HepG2 (cell line): ENCODE results near the gene HOXC12. TPM values are rescaled to one million over a fixed set of nuclear protein-coding genes. Genes with fewer than 3 reads are reported as not detected.
A peak's percentile ranks its signal among the peaks of the same experiment; 100 is the strongest.

ENCODE experiments used
- FOXA1 ChIP-seq, 2 experiments: fragments of 450-650 bp in 1 of 2; sonication (generic) in 1 of 2; formaldehyde crosslinking in 1 of 2; IDR thresholded peaks; 2 replicates each; pipeline versions ENCODE4 v1.4.0 to v1.6.1; 2016 to 2020; ENCODE audit warnings: missing genetic modification reagents in 1 of 2
- FOXA3 ChIP-seq: IDR thresholded peaks from 2 replicates; pipeline ENCODE4 v1.6.1; 2016; ENCODE audit warnings: missing genetic modification reagents, missing compliant biosample characterization
- polyA plus RNA-seq, 8 experiments: library from polyadenylated mRNA; depleted of rRNA in 3 of 8; stranded (reverse) in 7 of 8; unstranded in 1 of 8; fragments of >200 nt; fragmentation: Illumina TruSeq in 4 of 8; extraction: Trizol in 4 of 8; gene quantifications; 2 replicates each; pipeline versions ENCODE4 v1.2.1 to v1.2.3, GENCODE V29; 2011 to 2016; ENCODE audit warnings: low read depth in 4 of 8, missing spikeins in 1 of 8, mixed read lengths in 1 of 8; ENCODE audit not compliant: insufficient read depth in 1 of 8
- total RNA-seq, 5 experiments: library from RNA; depleted of rRNA; stranded (reverse); fragments of >200 nt; fragmentation: Illumina TruSeq; extraction: Trizol; gene quantifications; 2 replicates each; pipeline ENCODE4 v1.2.3, GENCODE V29; 2016; ENCODE audit warnings: low read depth in 1 of 5
- TF ChIP-seq, protein P1 (sequence below): IDR thresholded peaks from 2 replicates; pipeline ENCODE4 v1.4.0; 2020; ENCODE audit warnings: mild to moderate bottlenecking, missing genetic modification reagents
- TF ChIP-seq, protein P2 (sequence below): sonication (generic); formaldehyde crosslinking; IDR thresholded peaks from 2 replicates; pipeline ENCODE4 v1.9.0; 2021; ENCODE audit warnings: missing genetic modification reagents, borderline replicate concordance
- TF ChIP-seq, protein P3 (sequence below): sonication (generic); formaldehyde crosslinking; IDR thresholded peaks from 2 replicates; pipeline ENCODE4 v1.5.1; 2020; ENCODE audit warnings: missing genetic modification reagents, mild to moderate bottlenecking, borderline replicate concordance

Gene HOXC12
- total and polyA plus RNA-seq, 2 of the 13 experiments (the other 11 are each of a cell fraction or from before 2014, with no cell fraction given) = not detected

DNA sequence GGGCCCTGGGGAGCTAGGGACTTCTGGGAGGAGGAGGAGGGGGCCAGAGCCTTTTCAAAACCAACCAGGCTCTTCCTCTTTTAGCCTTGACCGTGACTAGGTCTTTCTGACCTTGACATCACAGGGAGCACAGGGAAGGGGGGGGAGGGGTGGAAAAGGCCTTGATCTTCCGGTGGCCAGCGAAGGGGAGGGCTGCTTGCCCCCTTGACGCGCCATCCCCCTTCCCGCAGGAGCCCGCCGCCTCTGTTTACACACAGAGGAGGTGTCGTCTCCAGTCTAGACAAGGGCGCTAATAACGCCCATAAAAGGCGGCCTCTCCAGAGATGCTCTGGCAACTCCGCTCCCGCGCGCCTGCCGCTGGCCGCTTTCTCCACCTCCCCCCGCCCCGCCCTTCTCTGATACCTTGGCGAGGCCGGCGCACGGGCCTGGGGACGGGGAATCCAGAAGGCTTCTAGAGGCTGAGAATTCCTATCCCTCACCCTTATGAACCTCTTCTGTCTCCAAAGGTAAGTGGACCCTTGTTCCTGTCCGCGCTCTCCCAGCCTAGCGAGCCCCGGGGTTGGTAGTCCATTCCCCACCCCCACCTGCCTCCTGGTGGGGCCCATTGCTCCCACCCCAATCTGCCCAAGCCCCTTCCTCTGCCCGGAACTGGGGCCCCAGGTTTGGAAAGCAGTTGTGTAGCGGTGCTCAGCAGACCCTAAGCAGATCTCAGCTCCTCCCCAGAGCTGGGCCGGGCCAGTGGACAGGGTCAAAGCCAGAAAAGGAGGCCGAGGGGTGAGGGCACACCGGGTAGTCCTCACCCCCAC, 4.9 kb upstream of the HOXC12 start (continued):
- TF ChIP-seq, protein P1, sequence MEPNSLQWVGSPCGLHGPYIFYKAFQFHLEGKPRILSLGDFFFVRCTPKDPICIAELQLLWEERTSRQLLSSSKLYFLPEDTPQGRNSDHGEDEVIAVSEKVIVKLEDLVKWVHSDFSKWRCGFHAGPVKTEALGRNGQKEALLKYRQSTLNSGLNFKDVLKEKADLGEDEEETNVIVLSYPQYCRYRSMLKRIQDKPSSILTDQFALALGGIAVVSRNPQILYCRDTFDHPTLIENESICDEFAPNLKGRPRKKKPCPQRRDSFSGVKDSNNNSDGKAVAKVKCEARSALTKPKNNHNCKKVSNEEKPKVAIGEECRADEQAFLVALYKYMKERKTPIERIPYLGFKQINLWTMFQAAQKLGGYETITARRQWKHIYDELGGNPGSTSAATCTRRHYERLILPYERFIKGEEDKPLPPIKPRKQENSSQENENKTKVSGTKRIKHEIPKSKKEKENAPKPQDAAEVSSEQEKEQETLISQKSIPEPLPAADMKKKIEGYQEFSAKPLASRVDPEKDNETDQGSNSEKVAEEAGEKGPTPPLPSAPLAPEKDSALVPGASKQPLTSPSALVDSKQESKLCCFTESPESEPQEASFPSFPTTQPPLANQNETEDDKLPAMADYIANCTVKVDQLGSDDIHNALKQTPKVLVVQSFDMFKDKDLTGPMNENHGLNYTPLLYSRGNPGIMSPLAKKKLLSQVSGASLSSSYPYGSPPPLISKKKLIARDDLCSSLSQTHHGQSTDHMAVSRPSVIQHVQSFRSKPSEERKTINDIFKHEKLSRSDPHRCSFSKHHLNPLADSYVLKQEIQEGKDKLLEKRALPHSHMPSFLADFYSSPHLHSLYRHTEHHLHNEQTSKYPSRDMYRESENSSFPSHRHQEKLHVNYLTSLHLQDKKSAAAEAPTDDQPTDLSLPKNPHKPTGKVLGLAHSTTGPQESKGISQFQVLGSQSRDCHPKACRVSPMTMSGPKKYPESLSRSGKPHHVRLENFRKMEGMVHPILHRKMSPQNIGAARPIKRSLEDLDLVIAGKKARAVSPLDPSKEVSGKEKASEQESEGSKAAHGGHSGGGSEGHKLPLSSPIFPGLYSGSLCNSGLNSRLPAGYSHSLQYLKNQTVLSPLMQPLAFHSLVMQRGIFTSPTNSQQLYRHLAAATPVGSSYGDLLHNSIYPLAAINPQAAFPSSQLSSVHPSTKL (CRISPR knock-in tag) = peak; percentile 33
- TF ChIP-seq FOXA3 (CRISPR knock-in tag) (0 out of 2 replicates have a peak, but pooled peaks have one; percentile 26), FOXA1 (IDR thresholded peaks at IDR 0.05) (no peak), FOXA1 (CRISPR knock-in tag; IDR thresholded peaks at IDR 0.05) (peak; percentile 57)
- TF ChIP-seq, protein P2, sequence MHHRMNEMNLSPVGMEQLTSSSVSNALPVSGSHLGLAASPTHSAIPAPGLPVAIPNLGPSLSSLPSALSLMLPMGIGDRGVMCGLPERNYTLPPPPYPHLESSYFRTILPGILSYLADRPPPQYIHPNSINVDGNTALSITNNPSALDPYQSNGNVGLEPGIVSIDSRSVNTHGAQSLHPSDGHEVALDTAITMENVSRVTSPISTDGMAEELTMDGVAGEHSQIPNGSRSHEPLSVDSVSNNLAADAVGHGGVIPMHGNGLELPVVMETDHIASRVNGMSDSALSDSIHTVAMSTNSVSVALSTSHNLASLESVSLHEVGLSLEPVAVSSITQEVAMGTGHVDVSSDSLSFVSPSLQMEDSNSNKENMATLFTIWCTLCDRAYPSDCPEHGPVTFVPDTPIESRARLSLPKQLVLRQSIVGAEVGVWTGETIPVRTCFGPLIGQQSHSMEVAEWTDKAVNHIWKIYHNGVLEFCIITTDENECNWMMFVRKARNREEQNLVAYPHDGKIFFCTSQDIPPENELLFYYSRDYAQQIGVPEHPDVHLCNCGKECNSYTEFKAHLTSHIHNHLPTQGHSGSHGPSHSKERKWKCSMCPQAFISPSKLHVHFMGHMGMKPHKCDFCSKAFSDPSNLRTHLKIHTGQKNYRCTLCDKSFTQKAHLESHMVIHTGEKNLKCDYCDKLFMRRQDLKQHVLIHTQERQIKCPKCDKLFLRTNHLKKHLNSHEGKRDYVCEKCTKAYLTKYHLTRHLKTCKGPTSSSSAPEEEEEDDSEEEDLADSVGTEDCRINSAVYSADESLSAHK (CRISPR knock-in tag) = no peak
- TF ChIP-seq, protein P3, sequence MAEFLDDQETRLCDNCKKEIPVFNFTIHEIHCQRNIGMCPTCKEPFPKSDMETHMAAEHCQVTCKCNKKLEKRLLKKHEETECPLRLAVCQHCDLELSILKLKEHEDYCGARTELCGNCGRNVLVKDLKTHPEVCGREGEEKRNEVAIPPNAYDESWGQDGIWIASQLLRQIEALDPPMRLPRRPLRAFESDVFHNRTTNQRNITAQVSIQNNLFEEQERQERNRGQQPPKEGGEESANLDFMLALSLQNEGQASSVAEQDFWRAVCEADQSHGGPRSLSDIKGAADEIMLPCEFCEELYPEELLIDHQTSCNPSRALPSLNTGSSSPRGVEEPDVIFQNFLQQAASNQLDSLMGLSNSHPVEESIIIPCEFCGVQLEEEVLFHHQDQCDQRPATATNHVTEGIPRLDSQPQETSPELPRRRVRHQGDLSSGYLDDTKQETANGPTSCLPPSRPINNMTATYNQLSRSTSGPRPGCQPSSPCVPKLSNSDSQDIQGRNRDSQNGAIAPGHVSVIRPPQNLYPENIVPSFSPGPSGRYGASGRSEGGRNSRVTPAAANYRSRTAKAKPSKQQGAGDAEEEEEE (CRISPR knock-in tag) = no peak
